ENCODE data around the gene KAT14. TPM values are rescaled to one million over a fixed set of nuclear protein-coding genes. Genes with fewer than 3 reads are reported as not detected.

The KAT14 gene
- polyA plus RNA-seq, 2 of the 4 experiments (the other 2 are of a cell fraction): 12.1 to 18.8 TPM

GRCh38 chr20:18215566-18215965 is 77.9 kb downstream of the KAT14 start:
- TF ChIP-seq, protein P1, sequence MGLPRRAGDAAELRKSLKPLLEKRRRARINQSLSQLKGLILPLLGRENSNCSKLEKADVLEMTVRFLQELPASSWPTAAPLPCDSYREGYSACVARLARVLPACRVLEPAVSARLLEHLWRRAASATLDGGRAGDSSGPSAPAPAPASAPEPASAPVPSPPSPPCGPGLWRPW (IDR thresholded peaks at IDR 0.05): no peak
- TF ChIP-seq JUNB (IDR thresholded peaks at IDR 0.05) (no peak), CHD4 (IDR thresholded peaks at IDR 0.05; ENCODE audit: borderline replicate concordance) (no peak), PHF8 (IDR thresholded peaks at IDR 0.05; ENCODE audit: borderline replicate concordance, low read depth) (no peak), CEBPB (IDR thresholded peaks at IDR 0.05) (no peak), EHMT2 (IDR thresholded peaks at IDR 0.05; ENCODE audit: low read depth) (no peak), TFCP2L1 (CRISPR knock-in tag; IDR thresholded peaks at IDR 0.05) (no peak)
- ChIA-PET CTCF (no interaction called here), POLR2A (no interaction called here)
- Histone ChIP-seq H3K4me3 (no peak overlapping the region), H3K27ac (no peak overlapping the region), H3K4me2 (no peak overlapping the region), H3K9me3 (no peaks in the 10 kb centered on the region), H3K4me1 (no peaks in the 10 kb centered on the region)
- 48% methylated on average over 5 of the region's 5 CpGs for WGBS (ENCODE audit: missing lambda C conversion rate)
- FAIRE-seq (no peak), ATAC-seq (no peak), DNase-seq (ENCODE audit: low read depth in 1 of 2, low spot score in 1 of 2) (no peak)

GRCh38 chr20:18218280-18218679 is 80.6 kb downstream of the KAT14 start:
- TF ChIP-seq, protein P2, sequence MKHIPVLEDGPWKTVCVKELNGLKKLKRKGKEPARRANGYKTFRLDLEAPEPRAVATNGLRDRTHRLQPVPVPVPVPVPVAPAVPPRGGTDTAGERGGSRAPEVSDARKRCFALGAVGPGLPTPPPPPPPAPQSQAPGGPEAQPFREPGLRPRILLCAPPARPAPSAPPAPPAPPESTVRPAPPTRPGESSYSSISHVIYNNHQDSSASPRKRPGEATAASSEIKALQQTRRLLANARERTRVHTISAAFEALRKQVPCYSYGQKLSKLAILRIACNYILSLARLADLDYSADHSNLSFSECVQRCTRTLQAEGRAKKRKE (CRISPR knock-in tag; IDR thresholded peaks at IDR 0.05; ENCODE audit: low read depth): no peak
- TF ChIP-seq E2F6 (IDR thresholded peaks at IDR 0.05; ENCODE audit: borderline replicate concordance, low read depth) (no peak), ZNF302 (CRISPR knock-in tag; IDR thresholded peaks at IDR 0.05) (no peak), CEBPB (IDR thresholded peaks at IDR 0.05) (no peak), NPAS2 (CRISPR knock-in tag; IDR thresholded peaks at IDR 0.05; ENCODE audit: borderline replicate concordance) (no peak), HOXA7 (CRISPR knock-in tag; IDR thresholded peaks at IDR 0.05) (no peak)
- DNase-seq (ENCODE audit: low read depth in 1 of 2, low spot score in 1 of 2) (no peak), FAIRE-seq (no peak), ATAC-seq (no peak)
- CTCF ChIA-PET: no interaction called here
- no peaks in the 10 kb centered on the region for H3K9me3 ChIP-seq
- POLR2A ChIA-PET: no interaction called here
- H3K4me2 ChIP-seq: no peak overlapping the region
- H3K4me3 ChIP-seq: no peak overlapping the region
- no peaks in the 10 kb centered on the region for H3K4me1 ChIP-seq
- H3K27ac ChIP-seq: no peak overlapping the region
- WGBS (ENCODE audit: missing lambda C conversion rate): 86% methylated on average over 6 of the region's 6 CpGs

DNA sequence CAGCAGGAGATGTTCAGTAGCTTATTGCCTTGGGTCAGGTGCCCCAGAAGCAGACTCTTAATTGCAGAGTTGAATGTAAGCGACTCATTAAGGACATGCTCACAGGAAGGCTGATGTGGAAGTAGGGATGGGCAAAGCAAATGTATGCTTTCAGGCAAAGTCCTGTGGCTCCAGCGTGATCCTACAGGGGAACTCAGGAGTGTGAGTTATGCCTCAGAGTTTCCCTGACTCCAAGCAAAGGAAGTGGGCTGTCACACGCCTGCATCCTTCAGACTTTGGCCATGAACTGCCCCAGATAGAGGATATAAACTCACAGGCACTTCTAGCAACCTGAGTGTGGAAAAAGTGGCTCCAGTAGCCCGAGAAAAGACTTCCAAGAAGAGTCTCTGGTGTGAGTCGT is 85.7 kb downstream of the KAT14 start:
- DNase-seq (ENCODE audit: low read depth in 1 of 2, low spot score in 1 of 2): no peak
- ChIA-PET POLR2A (no interaction called here), CTCF (interaction anchor here (2.1 kb wide), 1 partner anchor 15 kb away, joined by 5 read pairs; no protein-coding TSS in a partner anchor)
- FAIRE-seq: no peak
- no peak for ATAC-seq
- Histone ChIP-seq H3K27ac (no peak overlapping the region), H3K4me3 (no peak overlapping the region), H3K4me1 (peaks cover 19% of the 10 kb centered on the region), H3K9me3 (no peaks in the 10 kb centered on the region), H3K4me2 (no peak overlapping the region)
- WGBS (ENCODE audit: missing lambda C conversion rate): 53% methylated on average over 5 of the region's 5 CpGs
- TF ChIP-seq HDAC2 (IDR thresholded peaks at IDR 0.05) (no peak), RFX5 (IDR thresholded peaks at IDR 0.05) (no peak), ZNF302 (CRISPR knock-in tag; IDR thresholded peaks at IDR 0.05) (no peak), NPAS2 (CRISPR knock-in tag; IDR thresholded peaks at IDR 0.05; ENCODE audit: borderline replicate concordance) (no peak), MAZ (IDR thresholded peaks at IDR 0.05; ENCODE audit: borderline replicate concordance, low read depth, low read length) (no peak), HOXA7 (CRISPR knock-in tag; IDR thresholded peaks at IDR 0.05) (no peak), CHD2 (IDR thresholded peaks at IDR 0.05; ENCODE audit: low read length, partially characterized antibody) (no peak)

DNA sequence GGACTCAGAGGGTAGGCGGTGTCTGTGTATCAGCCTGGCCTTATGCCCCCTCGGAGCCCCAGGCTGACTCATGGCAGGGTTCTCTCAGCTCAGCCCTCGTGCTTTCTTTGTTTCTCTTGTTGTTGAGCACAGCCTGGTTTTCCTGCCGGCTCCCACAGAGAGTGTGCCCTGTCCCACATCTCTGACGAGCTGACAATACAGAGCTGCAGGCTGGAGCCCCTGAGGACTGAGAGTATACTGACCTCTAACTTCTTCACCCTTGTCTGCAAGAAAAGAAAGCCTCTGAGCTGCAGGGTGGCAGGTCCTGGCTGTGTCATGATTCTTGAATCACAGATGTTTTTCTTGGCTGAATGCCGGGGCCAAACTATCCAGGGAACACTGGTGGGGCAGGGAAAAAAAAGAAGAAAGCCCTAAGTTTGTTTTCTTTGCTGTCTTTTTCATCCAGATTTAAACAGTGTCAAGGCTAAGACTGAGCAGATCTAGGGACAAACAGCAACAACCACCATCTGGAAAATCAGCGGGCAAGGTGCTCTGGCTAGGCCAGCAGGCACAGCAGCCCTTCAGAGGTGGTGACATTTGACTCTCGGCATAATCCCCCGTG is 87.4 kb downstream of the KAT14 start:
- POLR2A ChIA-PET: interaction anchor here (0.5 to 1.7 kb wide), 2 partner anchors 28 to 1651 kb away, joined by 4 to 5 read pairs; no protein-coding TSS in a partner anchor
- Histone ChIP-seq H3K27ac (peak overlapping the region; percentile 41 to 61), H3K9me3 (no peaks in the 10 kb centered on the region), H3K4me3 (no peak overlapping the region), H3K4me2 (peak overlapping the region; percentile 70), H3K4me1 (peaks cover 19% of the 10 kb centered on the region)
- WGBS (ENCODE audit: missing lambda C conversion rate): 10% methylated on average over 9 of the region's 9 CpGs
- DNase-seq (ENCODE audit: low read depth in 1 of 2, low spot score in 1 of 2) (peak; percentile 29 to 53), ATAC-seq (peak; percentile 84 to 85), FAIRE-seq (peak; percentile 49)
- CTCF ChIA-PET: interaction anchor here (2.1 to 2.7 kb wide), 2 partner anchors 13 to 52 kb away, joined by 5 to 8 read pairs; no protein-coding TSS in a partner anchor
- TF ChIP-seq FOXS1 (CRISPR knock-in tag; IDR thresholded peaks at IDR 0.05): peak; percentile 74; the same call in 1 of the 2 replicates
- TF ChIP-seq, protein P3, sequence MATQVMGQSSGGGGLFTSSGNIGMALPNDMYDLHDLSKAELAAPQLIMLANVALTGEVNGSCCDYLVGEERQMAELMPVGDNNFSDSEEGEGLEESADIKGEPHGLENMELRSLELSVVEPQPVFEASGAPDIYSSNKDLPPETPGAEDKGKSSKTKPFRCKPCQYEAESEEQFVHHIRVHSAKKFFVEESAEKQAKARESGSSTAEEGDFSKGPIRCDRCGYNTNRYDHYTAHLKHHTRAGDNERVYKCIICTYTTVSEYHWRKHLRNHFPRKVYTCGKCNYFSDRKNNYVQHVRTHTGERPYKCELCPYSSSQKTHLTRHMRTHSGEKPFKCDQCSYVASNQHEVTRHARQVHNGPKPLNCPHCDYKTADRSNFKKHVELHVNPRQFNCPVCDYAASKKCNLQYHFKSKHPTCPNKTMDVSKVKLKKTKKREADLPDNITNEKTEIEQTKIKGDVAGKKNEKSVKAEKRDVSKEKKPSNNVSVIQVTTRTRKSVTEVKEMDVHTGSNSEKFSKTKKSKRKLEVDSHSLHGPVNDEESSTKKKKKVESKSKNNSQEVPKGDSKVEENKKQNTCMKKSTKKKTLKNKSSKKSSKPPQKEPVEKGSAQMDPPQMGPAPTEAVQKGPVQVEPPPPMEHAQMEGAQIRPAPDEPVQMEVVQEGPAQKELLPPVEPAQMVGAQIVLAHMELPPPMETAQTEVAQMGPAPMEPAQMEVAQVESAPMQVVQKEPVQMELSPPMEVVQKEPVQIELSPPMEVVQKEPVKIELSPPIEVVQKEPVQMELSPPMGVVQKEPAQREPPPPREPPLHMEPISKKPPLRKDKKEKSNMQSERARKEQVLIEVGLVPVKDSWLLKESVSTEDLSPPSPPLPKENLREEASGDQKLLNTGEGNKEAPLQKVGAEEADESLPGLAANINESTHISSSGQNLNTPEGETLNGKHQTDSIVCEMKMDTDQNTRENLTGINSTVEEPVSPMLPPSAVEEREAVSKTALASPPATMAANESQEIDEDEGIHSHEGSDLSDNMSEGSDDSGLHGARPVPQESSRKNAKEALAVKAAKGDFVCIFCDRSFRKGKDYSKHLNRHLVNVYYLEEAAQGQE (IDR thresholded peaks at IDR 0.05): no peak
- TF ChIP-seq CBX8 (IDR thresholded peaks at IDR 0.05): no peak
- TF ChIP-seq POLR2AphosphoS2 (conservative IDR thresholded peaks at IDR 0.05; ENCODE audit: low read length): no peak
- TF ChIP-seq, protein P4, sequence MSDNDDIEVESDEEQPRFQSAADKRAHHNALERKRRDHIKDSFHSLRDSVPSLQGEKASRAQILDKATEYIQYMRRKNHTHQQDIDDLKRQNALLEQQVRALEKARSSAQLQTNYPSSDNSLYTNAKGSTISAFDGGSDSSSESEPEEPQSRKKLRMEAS (IDR thresholded peaks at IDR 0.05): 0 out of 2 replicates have a peak, but pooled peaks have one; percentile 29
- TF ChIP-seq ZSCAN20 (CRISPR knock-in tag; IDR thresholded peaks at IDR 0.05): no peak
- no peak for TF ChIP-seq MYC (IDR thresholded peaks at IDR 0.05; ENCODE audit: borderline replicate concordance, low read length)
- TF ChIP-seq HOXA7 (CRISPR knock-in tag; IDR thresholded peaks at IDR 0.05): no peak

All from A549 (cell line).